SK-N-SH (cell line): Measurements from ENCODE around the gene DSTN. TPM values are rescaled to one million over a fixed set of nuclear protein-coding genes. Genes with fewer than 3 reads are reported as not detected.

ENCODE experiments used
- CTCF ChIA-PET: fragments of 300-600, 350-600 bp; formaldehyde crosslinking; extraction: SDS; loops from one replicate; lab custom pipeline; 2021; lab: Yijun Ruan, JAX
- POLR2A ChIA-PET: fragments of 350-600 bp; sonication (Branson Sonifier 250); formaldehyde crosslinking; extraction: SDS; loops from one replicate; lab custom pipeline; 2020; ENCODE audit warnings: antibody characterized with exemption, inconsistent platforms; lab: Yijun Ruan, JAX
- DNase-seq: peaks from one replicate; pipeline ENCODE4 v3.0.0; 2012
- H2AFZ ChIP-seq: fragments of 200-600 bp; sonication (generic); 2 replicates; pipeline ENCODE4 v1.8.1; 2016; ENCODE audit warnings: antibody characterized with exemption, mild to moderate bottlenecking, low read depth
- H3F3A ChIP-seq: fragments of 200-600 bp; sonication (generic); replicated peaks from 2 replicates; pipeline ENCODE3; 2016; ENCODE audit warnings: antibody characterized with exemption, mild to moderate bottlenecking; ENCODE audit not compliant: insufficient read depth
- H3K27ac ChIP-seq, 2 experiments: fragments of 200-500 bp in 1 of 2; fragments of 200-600 bp in 1 of 2; sonication (Bioruptor generic) in 1 of 2; sonication (generic), shearing (Covaris generic) in 1 of 2; 2 replicates each; pipeline versions ENCODE4 v1.5.1 to v1.6.1; 2014 to 2016; ENCODE audit warnings: low read depth in 2 of 2, inconsistent platforms in 1 of 2, low read length in 1 of 2, mild to moderate bottlenecking in 1 of 2, mixed read lengths in 1 of 2
- H3K27me3 ChIP-seq: fragments of 200-600 bp; sonication (generic), shearing (Covaris generic); 2 replicates; pipeline ENCODE4 v1.6.1; 2016; ENCODE audit warnings: mixed run types; ENCODE audit not compliant: insufficient read depth
- H3K36me3 ChIP-seq, 2 experiments: fragments of 200-500 bp in 1 of 2; fragments of 200-600 bp in 1 of 2; sonication (Bioruptor generic) in 1 of 2; sonication (generic) in 1 of 2; replicated peaks in 1 of 2; 2 replicates each; pipeline versions ENCODE3 to v1.5.1; 2014 to 2016; ENCODE audit warnings: low read length in 1 of 2, mild to moderate bottlenecking in 1 of 2; ENCODE audit not compliant: insufficient read depth in 2 of 2, control insufficient read depth in 1 of 2
- H3K4me1 ChIP-seq, 2 experiments: fragments of 200-500 bp in 1 of 2; fragments of 200-600 bp in 1 of 2; sonication (Bioruptor generic) in 1 of 2; sonication (generic), shearing (Covaris generic) in 1 of 2; 2 replicates each; pipeline versions ENCODE4 v1.5.1 to v1.6.1; 2014 to 2016; ENCODE audit warnings: low read depth in 1 of 2, low read length in 1 of 2, mixed run types in 1 of 2; ENCODE audit not compliant: insufficient read depth in 2 of 2, control insufficient read depth in 1 of 2
- H3K4me2 ChIP-seq: fragments of 200-600 bp; sonication (generic), shearing (Covaris generic); 2 replicates; pipeline ENCODE4 v1.6.1; 2017; ENCODE audit warnings: mixed run types
- H3K4me3 ChIP-seq, 2 experiments: fragments of 200-500 bp in 1 of 2; fragments of 200-600 bp in 1 of 2; sonication (Bioruptor generic) in 1 of 2; sonication (generic), shearing (Covaris generic) in 1 of 2; 2 replicates each; pipeline versions ENCODE4 v1.5.1 to v1.8.1; 2014 to 2016; ENCODE audit warnings: low read depth in 2 of 2, inconsistent platforms in 1 of 2, low read length in 1 of 2, mild to moderate bottlenecking in 1 of 2, mixed read lengths in 1 of 2, moderate library complexity in 1 of 2
- H3K79me2 ChIP-seq: fragments of 200-600 bp; sonication (generic); 2 replicates; pipeline ENCODE4 v1.8.1; 2017; ENCODE audit warnings: mild to moderate bottlenecking; ENCODE audit not compliant: insufficient read depth
- H3K9ac ChIP-seq: fragments of 200-600 bp; sonication (generic); 2 replicates; pipeline ENCODE4 v1.6.1; 2017; ENCODE audit warnings: mixed run types
- H3K9me2 ChIP-seq: fragments of 200-600 bp; sonication (generic); 2 replicates; pipeline ENCODE4 v1.6.1; 2017; ENCODE audit warnings: mixed run types
- H3K9me3 ChIP-seq: fragments of 200-600 bp; sonication (generic); 2 replicates; pipeline ENCODE4 v1.6.1; 2017; ENCODE audit warnings: mixed run types, mild to moderate bottlenecking, moderate library complexity
- H4K20me1 ChIP-seq: fragments of 200-600 bp; sonication (generic); 2 replicates; pipeline ENCODE4 v1.6.1; 2017; ENCODE audit warnings: mild to moderate bottlenecking, mixed run types; ENCODE audit not compliant: insufficient read depth
- CHD2 ChIP-seq: fragments of 150-350 bp; IDR thresholded peaks from 2 replicates; pipeline ENCODE4 v1.6.1; 2018; ENCODE audit warnings: low read length; ENCODE audit not compliant: partially characterized antibody
- EZH2phosphoT487 ChIP-seq: fragments of 200-600 bp; sonication (generic); IDR thresholded peaks from 2 replicates; pipeline ENCODE4 v1.6.1; 2017; ENCODE audit warnings: low read depth, mixed run types, mild to moderate bottlenecking, antibody characterized with exemption, moderate library complexity, borderline replicate concordance
- GABPA ChIP-seq: IDR thresholded peaks from 2 replicates; pipeline ENCODE4 v1.4.0; 2012; ENCODE audit warnings: low read depth, mild to moderate bottlenecking
- NFIC ChIP-seq: IDR thresholded peaks from 2 replicates; pipeline ENCODE4 v1.4.0; 2012; ENCODE audit warnings: borderline replicate concordance
- NRF1 ChIP-seq: IDR thresholded peaks from 2 replicates; pipeline ENCODE4 v1.6.1; 2012; ENCODE audit warnings: low read depth, mild to moderate bottlenecking, low read length
- RAD21 ChIP-seq: IDR thresholded peaks from 2 replicates; pipeline ENCODE4 v1.6.1; 2012; ENCODE audit warnings: mild to moderate bottlenecking, low read length
- REST ChIP-seq: IDR thresholded peaks from 2 replicates; pipeline ENCODE4 v1.6.1; 2012; ENCODE audit warnings: mild to moderate bottlenecking, low read depth, low read length, moderate library complexity
- RXRA ChIP-seq: IDR thresholded peaks from 2 replicates; pipeline ENCODE4 v1.4.0; 2012; ENCODE audit warnings: low read depth, mild to moderate bottlenecking, borderline replicate concordance
- SMC3 ChIP-seq: IDR thresholded peaks from 2 replicates; pipeline ENCODE4 v1.6.1; 2012; ENCODE audit warnings: low read depth, low read length, improper control_type of control experiment
- TAF1 ChIP-seq: IDR thresholded peaks from 2 replicates; pipeline ENCODE4 v1.6.1; 2012; ENCODE audit warnings: low read depth, mild to moderate bottlenecking, low read length, moderate library complexity, borderline replicate concordance
- USF1 ChIP-seq: IDR thresholded peaks from 2 replicates; pipeline ENCODE4 v1.4.0; 2012; ENCODE audit warnings: low read depth, borderline replicate concordance
- USF2 ChIP-seq: fragments of 150-350 bp; IDR thresholded peaks from 2 replicates; pipeline ENCODE4 v1.6.1; 2017; ENCODE audit warnings: antibody characterized with exemption, low read length, low read depth, borderline replicate concordance
- YY1 ChIP-seq: IDR thresholded peaks from 2 replicates; pipeline ENCODE4 v1.4.0; 2012; ENCODE audit warnings: low read depth, mild to moderate bottlenecking
- WGBS: methylation state at CpG from one replicate; pipeline ENCODE4 v1.1.6; 2017; ENCODE audit warnings: low lambda C conversion rate; 5-methylcytosine and 5-hydroxymethylcytosine counted together
- polyA plus RNA-seq, 3 experiments: library from polyadenylated mRNA; depleted of rRNA; stranded (reverse); fragments of >200 nt; gene quantifications; 2 replicates each; pipeline ENCODE4 v1.2.3, GENCODE V29; 2012
- TF ChIP-seq, protein P1 (sequence below): fragments of 200-600 bp; sonication (generic); IDR thresholded peaks from 2 replicates; pipeline ENCODE4 v1.6.1; 2017; ENCODE audit warnings: antibody characterized with exemption, mild to moderate bottlenecking, moderate library complexity

DSTN gene
- polyA plus RNA-seq, 1 of the 3 experiments (the other 2 are of a cell fraction) = 167 TPM

- Histone ChIP-seq H3K27ac (no peak overlapping the region), H3K9me3 (no peaks in the 10 kb centered on the region), H3K36me3 (no peaks in the 10 kb centered on the region), H3K4me1 (peaks cover 0 to 3% of the 10 kb centered on the region in 2 experiments; a peak in 1 of 4 replicates), H3K9ac (no peak overlapping the region), H3K4me3 (no peak overlapping the region), H4K20me1 (no peaks in the 10 kb centered on the region), H3F3A (no peaks in the 10 kb centered on the region), H3K4me2 (no peak overlapping the region), H3K79me2 (no peaks in the 10 kb centered on the region), H3K27me3 (no peaks in the 10 kb centered on the region), H3K9me2 (no peaks in the 10 kb centered on the region), H2AFZ (no peak overlapping the region)
- no peak for DNase-seq
- TF ChIP-seq EZH2phosphoT487 = no peak
- no peak for TF ChIP-seq TAF1
- no peak for TF ChIP-seq YY1
- no peak for TF ChIP-seq RAD21
- TF ChIP-seq, protein P1, sequence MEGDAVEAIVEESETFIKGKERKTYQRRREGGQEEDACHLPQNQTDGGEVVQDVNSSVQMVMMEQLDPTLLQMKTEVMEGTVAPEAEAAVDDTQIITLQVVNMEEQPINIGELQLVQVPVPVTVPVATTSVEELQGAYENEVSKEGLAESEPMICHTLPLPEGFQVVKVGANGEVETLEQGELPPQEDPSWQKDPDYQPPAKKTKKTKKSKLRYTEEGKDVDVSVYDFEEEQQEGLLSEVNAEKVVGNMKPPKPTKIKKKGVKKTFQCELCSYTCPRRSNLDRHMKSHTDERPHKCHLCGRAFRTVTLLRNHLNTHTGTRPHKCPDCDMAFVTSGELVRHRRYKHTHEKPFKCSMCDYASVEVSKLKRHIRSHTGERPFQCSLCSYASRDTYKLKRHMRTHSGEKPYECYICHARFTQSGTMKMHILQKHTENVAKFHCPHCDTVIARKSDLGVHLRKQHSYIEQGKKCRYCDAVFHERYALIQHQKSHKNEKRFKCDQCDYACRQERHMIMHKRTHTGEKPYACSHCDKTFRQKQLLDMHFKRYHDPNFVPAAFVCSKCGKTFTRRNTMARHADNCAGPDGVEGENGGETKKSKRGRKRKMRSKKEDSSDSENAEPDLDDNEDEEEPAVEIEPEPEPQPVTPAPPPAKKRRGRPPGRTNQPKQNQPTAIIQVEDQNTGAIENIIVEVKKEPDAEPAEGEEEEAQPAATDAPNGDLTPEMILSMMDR = no peak
- 72% methylated on average over 8 of the region's 8 CpGs for WGBS
- POLR2A ChIA-PET = no interaction called here
- CTCF ChIA-PET = interaction anchor here (0.7 to 1.2 kb wide), 3 partner anchors 13 to 375 kb away, joined by 3 to 4 read pairs (median 3); no protein-coding TSS in a partner anchor
These were observed 45.3 kb upstream of the DSTN start for GRCh38 chr20:17524560-17524959.

- POLR2A ChIA-PET = no interaction called here
- no peak for DNase-seq
- peaks cover 0 to 3% of the 10 kb centered on the region in 2 experiments; a peak in 1 of 4 replicates for H3K4me1 ChIP-seq
- H3K9me3 ChIP-seq = no peaks in the 10 kb centered on the region
- no peak overlapping the region for H3K4me2 ChIP-seq
- no peaks in the 10 kb centered on the region for H3K9me2 ChIP-seq
- 93% methylated on average over 5 of the region's 5 CpGs for WGBS
- no peaks in the 10 kb centered on the region for H3K79me2 ChIP-seq
- H3K27ac ChIP-seq = no peak overlapping the region
- H3K27me3 ChIP-seq = no peaks in the 10 kb centered on the region
- H3K9ac ChIP-seq = no peak overlapping the region
- no peak overlapping the region for H2AFZ ChIP-seq
- no peak overlapping the region for H3K4me3 ChIP-seq
- H3F3A ChIP-seq = no peaks in the 10 kb centered on the region
- H4K20me1 ChIP-seq = no peaks in the 10 kb centered on the region
- CTCF ChIA-PET = interaction anchor here (0.7 to 1.2 kb wide), 2 partner anchors 14 to 374 kb away, joined by 3 to 4 read pairs; no protein-coding TSS in a partner anchor
- H3K36me3 ChIP-seq = no peaks in the 10 kb centered on the region
- TF ChIP-seq USF1 (no peak), EZH2phosphoT487 (no peak), GABPA (no peak), NRF1 (no peak)
These were observed 44.7 kb upstream of the DSTN start for GRCh38 chr20:17525132-17525531.

DNA sequence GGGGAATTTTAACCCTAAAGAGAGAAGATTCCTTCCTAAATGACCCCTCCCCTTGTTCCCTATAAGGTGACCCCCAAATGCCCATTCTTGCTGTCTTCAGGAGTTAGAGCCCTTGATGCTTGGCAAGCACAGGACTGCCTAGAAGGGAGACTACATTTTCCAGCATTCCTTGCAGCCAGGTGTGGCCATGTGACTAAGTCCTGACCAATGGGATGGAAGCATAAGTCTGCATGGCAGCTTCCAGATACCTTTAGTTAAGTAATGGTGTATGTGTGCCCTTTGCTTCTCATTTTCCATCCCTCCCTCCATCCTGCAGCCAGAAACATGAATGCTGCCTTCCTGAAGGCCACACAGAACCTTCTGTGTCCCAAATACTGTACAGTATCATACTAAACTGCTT is 44.2 kb upstream of the DSTN start:
- H3K27ac ChIP-seq = no peak overlapping the region
- H3K4me1 ChIP-seq = peaks cover 1 to 3% of the 10 kb centered on the region in 2 experiments; a peak in 2 of 4 replicates
- CTCF ChIA-PET = no interaction called here
- no peaks in the 10 kb centered on the region for H3K9me3 ChIP-seq
- no peak overlapping the region for H3K4me2 ChIP-seq
- H3K9me2 ChIP-seq = no peaks in the 10 kb centered on the region
- DNase-seq = peak; percentile 50
- no peaks in the 10 kb centered on the region for H3F3A ChIP-seq
- no peaks in the 10 kb centered on the region for H4K20me1 ChIP-seq
- no peak overlapping the region for H3K9ac ChIP-seq
- no peaks in the 10 kb centered on the region for H3K79me2 ChIP-seq
- no peak overlapping the region for H3K4me3 ChIP-seq
- POLR2A ChIA-PET = no interaction called here
- no peaks in the 10 kb centered on the region for H3K36me3 ChIP-seq
- no peak overlapping the region for H2AFZ ChIP-seq
- H3K27me3 ChIP-seq = no peaks in the 10 kb centered on the region
- no peak for TF ChIP-seq RXRA
- no peak for TF ChIP-seq CHD2
- TF ChIP-seq REST = no peak
- no peak for TF ChIP-seq NFIC
- TF ChIP-seq USF1 = peak; percentile 92
- peak; percentile 54; the same call in 1 of the 2 replicates for TF ChIP-seq USF2
- TF ChIP-seq SMC3 = no peak
- TF ChIP-seq YY1 = peak; percentile 33; the same call in 1 of the 2 replicates
